D721Med (cell line): ENCODE data around the gene EMILIN1.

ENCODE experiments used
- DNase-seq: peaks from one replicate; pipeline ENCODE4 v3.0.0; 2011; ENCODE audit warnings: low spot score; ENCODE audit not compliant: insufficient read length
- FAIRE-seq: peaks from 2 replicates; lab custom pipeline; 2011; peaks lifted over from hg19 to GRCh38; lab: Jason Lieb, UNC
- CTCF ChIP-seq: IDR thresholded peaks from 2 replicates; pipeline ENCODE4 v1.5.1; 2012; ENCODE audit warnings: mild to moderate bottlenecking, control low read depth; ENCODE audit not compliant: insufficient read depth; ENCODE audit errors: missing control alignments

EMILIN1 gene

GRCh38 chr2:27135478-27135955 is 57.1 kb downstream of the EMILIN1 start:
- DNase-seq (no peak), FAIRE-seq (no peak)
- no peak for TF ChIP-seq CTCF
